ENCODE results near the gene TICRR.

TICRR gene

GRCh38 chr15:89625716-89626115 lies 50.4 kb downstream of the TICRR start:
- no peak for DNase-seq (ENCODE audit: low read depth in 1 of 2, low spot score in 1 of 2)
- in situ Hi-C loops (cut with HindIII; ENCODE audit: low pct_unique_long_range_greater_than_20kb, low sequenced_read_pairs): no loop called here
- no peak for TF ChIP-seq JUND (IDR thresholded peaks at IDR 0.05; ENCODE audit: low read depth)

- in situ Hi-C loops (cut with HindIII; ENCODE audit: low pct_unique_long_range_greater_than_20kb, low sequenced_read_pairs): no loop called here
- DNase-seq (ENCODE audit: low read depth in 1 of 2, low spot score in 1 of 2): no peak
- TF ChIP-seq JUND (IDR thresholded peaks at IDR 0.05; ENCODE audit: low read depth): no peak
These were observed 52.1 kb downstream of the TICRR start for GRCh38 chr15:89627256-89627970.

DNA sequence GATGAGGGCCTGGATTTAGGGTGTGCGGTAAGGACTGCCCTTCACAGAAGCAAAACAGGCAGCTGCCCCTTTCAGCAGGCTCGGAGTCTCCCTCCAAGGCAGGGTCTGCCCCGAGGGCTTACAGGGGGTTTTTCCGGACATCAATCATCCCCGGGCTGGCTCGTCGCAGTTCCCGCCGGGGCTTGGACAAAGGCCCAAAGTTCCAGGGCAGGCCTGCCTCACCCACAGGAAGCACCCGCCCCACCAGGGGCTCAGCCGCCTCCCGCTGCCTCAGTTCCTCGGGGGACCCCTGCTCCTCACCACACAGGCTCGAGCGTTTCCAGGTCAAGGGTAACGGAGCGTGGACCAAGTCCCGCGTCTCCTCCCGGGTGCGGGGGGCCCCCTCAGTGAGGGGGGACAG lies 53.0 kb downstream of the TICRR start:
- in situ Hi-C loops (cut with HindIII; ENCODE audit: low pct_unique_long_range_greater_than_20kb, low sequenced_read_pairs): no loop called here
- DNase-seq (ENCODE audit: low read depth in 1 of 2, low spot score in 1 of 2): no peak
- no peak for TF ChIP-seq JUND (IDR thresholded peaks at IDR 0.05; ENCODE audit: low read depth)

GRCh38 chr15:89628806-89629715 lies 53.8 kb downstream of the TICRR start:
- no peak for TF ChIP-seq JUND (IDR thresholded peaks at IDR 0.05; ENCODE audit: low read depth)
- in situ Hi-C loops (cut with HindIII; ENCODE audit: low pct_unique_long_range_greater_than_20kb, low sequenced_read_pairs): no loop called here
- no peak for DNase-seq (ENCODE audit: low read depth in 1 of 2, low spot score in 1 of 2)

- in situ Hi-C loops (cut with HindIII; ENCODE audit: low pct_unique_long_range_greater_than_20kb, low sequenced_read_pairs): no loop called here
- no peak for TF ChIP-seq JUND (IDR thresholded peaks at IDR 0.05; ENCODE audit: low read depth)
- DNase-seq (ENCODE audit: low read depth in 1 of 2, low spot score in 1 of 2): no peak
These were observed 54.6 kb downstream of the TICRR start for GRCh38 chr15:89629829-89630228.

DNA sequence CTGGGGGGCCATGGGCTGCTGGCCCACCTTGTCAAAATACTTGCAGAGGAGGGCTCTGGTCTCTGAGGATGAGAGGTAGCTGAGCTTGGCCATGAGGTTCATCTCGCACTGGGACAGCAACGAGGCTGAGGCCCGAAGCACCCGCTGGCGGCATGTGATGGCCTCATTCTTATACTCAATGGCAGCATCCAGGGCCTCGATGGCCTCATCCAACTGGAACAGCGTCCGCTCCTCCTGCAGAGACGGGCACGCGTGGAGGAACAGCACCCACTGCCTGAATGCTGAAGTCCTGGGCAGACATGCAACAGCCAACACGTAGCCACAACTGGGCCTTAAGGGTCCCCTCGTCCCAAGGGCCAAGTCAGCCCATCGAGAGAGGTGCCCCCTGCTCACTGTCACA lies 55.0 kb downstream of the TICRR start:
- TF ChIP-seq JUND (IDR thresholded peaks at IDR 0.05; ENCODE audit: low read depth): no peak
- no peak for DNase-seq (ENCODE audit: low read depth in 1 of 2, low spot score in 1 of 2)
- in situ Hi-C loops (cut with HindIII; ENCODE audit: low pct_unique_long_range_greater_than_20kb, low sequenced_read_pairs): no loop called here

DNA sequence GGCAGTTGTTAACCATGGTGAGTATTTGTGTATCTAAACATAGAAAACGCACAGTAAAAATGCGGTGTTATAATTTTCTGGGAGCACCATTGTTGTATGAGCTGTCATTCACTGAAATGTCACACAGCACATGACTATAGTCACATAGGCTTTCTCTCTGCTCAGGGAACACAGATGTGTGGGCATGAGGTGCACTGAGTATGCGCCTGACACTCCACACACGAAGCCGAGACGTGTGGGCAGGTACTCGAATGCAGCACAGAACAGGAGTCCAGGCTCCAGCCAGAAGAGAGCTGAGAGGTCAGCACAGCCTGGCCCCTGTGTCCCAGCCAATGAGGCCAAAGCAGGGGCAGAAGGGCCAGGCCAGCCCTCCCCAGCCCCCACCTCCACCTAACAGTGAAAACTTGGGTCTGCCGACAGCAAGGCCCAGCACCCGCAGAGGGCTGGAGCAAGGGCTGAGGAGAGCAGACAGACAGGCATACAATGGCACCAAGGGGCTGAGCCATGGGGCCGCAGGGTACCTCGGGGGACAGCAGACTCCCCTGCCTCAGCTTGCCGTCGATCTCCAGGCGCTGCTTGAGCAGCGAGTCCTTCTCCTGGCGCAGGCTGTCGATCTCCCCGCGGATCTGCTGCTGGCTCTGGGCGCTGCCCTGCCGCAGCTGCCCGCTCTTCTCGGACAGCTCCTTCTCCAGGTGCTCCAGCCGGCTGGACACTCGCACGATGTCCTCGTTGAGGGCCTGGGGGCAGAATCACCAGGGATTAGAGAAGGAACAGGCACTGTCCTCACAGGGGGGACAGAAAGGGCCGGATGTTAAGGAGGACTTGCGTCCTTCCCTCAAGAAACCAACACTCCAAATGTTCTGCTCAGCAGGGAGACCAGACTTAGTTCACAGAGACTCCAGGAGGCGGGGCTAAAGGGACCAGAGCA lies 56.0 kb downstream of the TICRR start:
- TF ChIP-seq JUND (IDR thresholded peaks at IDR 0.05; ENCODE audit: low read depth): no peak
- in situ Hi-C loops (cut with HindIII; ENCODE audit: low pct_unique_long_range_greater_than_20kb, low sequenced_read_pairs): no loop called here
- DNase-seq (ENCODE audit: low read depth in 1 of 2, low spot score in 1 of 2): peak in 1 of 2 experiments; percentile 4

DNA sequence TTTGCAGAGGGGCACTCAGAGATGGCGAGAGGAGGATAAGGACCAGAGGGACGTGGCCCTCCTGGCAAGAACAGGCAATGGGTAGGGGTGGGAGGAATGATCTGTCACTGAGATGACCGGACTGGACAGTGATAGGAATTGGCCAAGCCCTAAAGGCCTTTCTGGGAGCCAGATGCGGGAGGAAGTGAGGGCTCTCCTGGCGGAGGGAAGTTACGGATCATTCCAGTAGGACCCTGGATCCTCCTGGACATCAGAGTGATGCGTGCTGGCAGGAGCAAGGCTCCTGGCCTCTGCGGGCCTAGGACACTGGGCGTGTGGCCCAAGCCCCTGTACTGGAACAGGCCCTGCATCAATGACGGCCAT lies 56.6 kb downstream of the TICRR start:
- no peak for TF ChIP-seq JUND (IDR thresholded peaks at IDR 0.05; ENCODE audit: low read depth)
- in situ Hi-C loops (cut with HindIII; ENCODE audit: low pct_unique_long_range_greater_than_20kb, low sequenced_read_pairs): no loop called here
- no peak for DNase-seq (ENCODE audit: low read depth in 1 of 2, low spot score in 1 of 2)

GRCh38 chr15:89632563-89633430 lies 57.5 kb downstream of the TICRR start:
- in situ Hi-C loops (cut with HindIII; ENCODE audit: low pct_unique_long_range_greater_than_20kb, low sequenced_read_pairs): no loop called here
- no peak for TF ChIP-seq JUND (IDR thresholded peaks at IDR 0.05; ENCODE audit: low read depth)
- peak in 1 of 2 experiments; percentile 4 for DNase-seq (ENCODE audit: low read depth in 1 of 2, low spot score in 1 of 2)

- no peak for DNase-seq (ENCODE audit: low read depth in 1 of 2, low spot score in 1 of 2)
- no peak for TF ChIP-seq JUND (IDR thresholded peaks at IDR 0.05; ENCODE audit: low read depth)
- in situ Hi-C loops (cut with HindIII; ENCODE audit: low pct_unique_long_range_greater_than_20kb, low sequenced_read_pairs): no loop called here
These were observed 58.3 kb downstream of the TICRR start for GRCh38 chr15:89633585-89633984.

- TF ChIP-seq JUND (IDR thresholded peaks at IDR 0.05; ENCODE audit: low read depth): no peak
- in situ Hi-C loops (cut with HindIII; ENCODE audit: low pct_unique_long_range_greater_than_20kb, low sequenced_read_pairs): no loop called here
- no peak for DNase-seq (ENCODE audit: low read depth in 1 of 2, low spot score in 1 of 2)
These were observed 65.0 kb downstream of the TICRR start for GRCh38 chr15:89640245-89640644.

DNA sequence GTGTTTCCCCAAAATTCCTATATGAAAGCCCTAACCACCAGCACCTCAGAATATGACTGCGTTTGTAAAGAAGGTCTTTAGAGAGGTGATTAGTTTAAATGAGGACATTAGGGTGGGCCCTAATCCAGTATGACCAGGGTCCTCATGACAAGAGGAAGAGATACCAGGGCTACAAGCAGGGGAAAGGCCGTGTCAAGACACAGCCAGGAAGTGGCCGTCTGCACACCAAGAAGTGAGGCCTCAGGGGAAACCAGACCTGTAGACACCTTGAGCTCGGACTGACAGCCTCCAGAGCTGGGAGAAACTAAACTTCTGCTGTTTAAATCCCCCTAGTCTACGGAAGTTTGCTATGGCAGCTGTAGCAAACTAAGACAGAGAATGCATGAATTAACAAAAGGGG lies 65.8 kb downstream of the TICRR start:
- in situ Hi-C loops (cut with HindIII; ENCODE audit: low pct_unique_long_range_greater_than_20kb, low sequenced_read_pairs): no loop called here
- no peak for TF ChIP-seq JUND (IDR thresholded peaks at IDR 0.05; ENCODE audit: low read depth)
- no peak for DNase-seq (ENCODE audit: low read depth in 1 of 2, low spot score in 1 of 2)

All from T47D (cell line).